Measurements from ENCODE around the gene ZNF784.
A peak's percentile ranks its signal among the peaks of the same experiment; 100 is the strongest.

Gene ZNF784

DNA sequence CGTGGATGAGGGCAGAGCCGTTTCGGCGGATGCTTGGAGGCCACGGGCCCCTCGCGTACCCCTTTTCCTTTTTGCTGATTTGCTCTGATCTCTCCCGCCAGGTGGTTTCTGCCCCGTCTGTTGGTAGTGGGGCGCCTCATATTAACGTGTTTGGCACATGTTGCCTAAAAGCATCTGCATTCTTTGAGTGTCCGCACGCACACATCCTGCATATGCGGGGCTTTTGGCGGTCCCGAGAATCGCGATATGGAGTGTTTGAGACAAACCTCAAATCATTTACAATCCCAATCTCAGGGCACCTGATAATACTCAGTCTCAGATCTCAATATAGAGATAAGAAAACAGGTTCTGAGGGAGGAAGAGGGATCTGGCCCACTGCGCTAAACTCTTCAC is 31.3 kb upstream of the ZNF784 start:
- DNase-seq = no peak

GRCh38 chr19:55654868-55655647 is 30.7 kb upstream of the ZNF784 start, which contains the start of gene U2AF2:
U2AF2 (plus strand) TSS chr19:55655035; CDS start chr19:55655105, 70 bp downstream.
- DNase-seq = peak; percentile 94

DNA sequence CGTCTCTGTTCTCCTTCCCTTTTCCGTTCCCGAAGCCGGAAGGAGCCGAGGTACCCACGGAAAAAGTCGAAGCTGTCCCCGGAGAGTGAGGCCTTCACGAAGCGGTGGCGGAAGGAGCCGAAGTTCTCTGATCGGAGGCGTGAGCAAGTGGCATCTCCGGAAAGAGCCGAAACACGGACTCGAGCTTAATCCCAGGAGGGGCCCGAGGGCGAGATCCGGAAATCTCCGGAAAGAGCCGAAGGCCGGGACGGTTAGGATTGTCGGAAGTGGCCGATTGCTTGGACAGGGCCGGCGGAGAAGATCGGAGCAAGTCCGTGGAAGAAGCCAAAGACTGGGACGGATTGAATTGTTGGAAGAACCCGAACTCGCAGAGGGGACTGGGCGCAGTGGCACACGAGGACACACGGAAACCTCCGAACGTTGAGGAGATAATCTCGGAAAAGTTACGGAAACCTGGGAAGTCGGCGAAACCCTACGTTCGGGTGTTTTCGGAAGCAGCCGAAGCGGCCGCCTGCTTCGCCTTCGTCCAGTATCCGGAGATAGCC is 30.0 kb upstream of the ZNF784 start:
- peak; percentile 99 for DNase-seq

- DNase-seq = peak; percentile 96
Observed at GRCh38 chr19:55653651-55654322, 29.4 kb upstream of the ZNF784 start.

- no peak for DNase-seq
Observed at GRCh38 chr19:55652311-55653128, 28.2 kb upstream of the ZNF784 start.

DNA sequence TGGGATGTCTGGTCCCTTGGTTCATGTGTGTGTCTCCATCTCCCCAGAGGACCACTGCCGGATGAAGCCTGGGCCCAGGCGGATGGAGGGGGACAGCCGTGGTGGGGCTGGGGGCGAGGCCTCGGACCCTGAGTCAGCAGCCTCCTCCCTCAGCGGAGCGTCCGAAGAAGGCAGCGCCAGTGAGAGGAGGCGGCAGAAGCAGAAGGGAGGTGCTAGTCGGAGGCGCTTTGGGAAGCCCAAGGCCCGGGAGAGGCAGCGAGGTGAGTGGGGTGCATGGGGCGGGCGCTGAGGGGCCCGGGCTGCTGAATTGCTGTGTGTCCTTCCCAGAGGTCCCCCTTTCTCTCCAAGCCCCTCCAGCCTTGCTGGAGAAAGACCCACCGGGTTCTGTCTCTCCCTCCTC is 26.9 kb upstream of the ZNF784 start:
- DNase-seq = no peak

DNA sequence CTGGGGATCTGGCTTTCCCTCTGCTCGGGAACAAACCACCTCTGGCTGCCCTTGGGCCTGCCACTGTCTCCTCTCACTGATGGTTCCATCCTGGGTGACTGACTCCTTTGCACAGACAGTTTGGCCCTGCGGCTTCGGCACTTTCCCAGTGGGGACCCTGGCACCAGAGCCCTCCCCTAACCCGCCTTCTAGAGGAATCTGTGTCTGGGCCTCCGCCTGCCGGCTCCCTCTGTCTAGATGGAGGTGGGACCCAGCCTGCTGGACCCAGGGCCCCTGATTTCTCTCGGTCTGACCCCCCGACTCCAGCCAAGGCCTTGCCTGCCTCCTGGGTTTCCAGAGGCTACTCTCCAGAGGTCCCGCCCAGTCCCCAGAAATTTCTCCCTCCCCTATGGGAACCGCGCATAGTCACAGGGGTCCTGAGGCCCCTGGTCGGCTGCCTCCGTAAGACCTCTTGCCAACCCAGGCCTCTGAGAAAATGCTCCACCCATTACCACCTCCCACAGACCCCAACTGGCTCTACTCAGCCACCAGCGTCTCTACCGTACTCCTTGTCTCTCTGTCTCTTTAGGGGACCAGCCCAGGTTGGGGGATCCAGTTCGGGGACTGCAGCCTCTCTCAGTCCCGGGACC is 26.4 kb upstream of the ZNF784 start:
- DNase-seq = no peak

- DNase-seq = no peak
Observed at GRCh38 chr19:55650126-55650557, 25.8 kb upstream of the ZNF784 start.

- no peak for DNase-seq
Observed at GRCh38 chr19:55649268-55650125, 25.1 kb upstream of the ZNF784 start.

DNA sequence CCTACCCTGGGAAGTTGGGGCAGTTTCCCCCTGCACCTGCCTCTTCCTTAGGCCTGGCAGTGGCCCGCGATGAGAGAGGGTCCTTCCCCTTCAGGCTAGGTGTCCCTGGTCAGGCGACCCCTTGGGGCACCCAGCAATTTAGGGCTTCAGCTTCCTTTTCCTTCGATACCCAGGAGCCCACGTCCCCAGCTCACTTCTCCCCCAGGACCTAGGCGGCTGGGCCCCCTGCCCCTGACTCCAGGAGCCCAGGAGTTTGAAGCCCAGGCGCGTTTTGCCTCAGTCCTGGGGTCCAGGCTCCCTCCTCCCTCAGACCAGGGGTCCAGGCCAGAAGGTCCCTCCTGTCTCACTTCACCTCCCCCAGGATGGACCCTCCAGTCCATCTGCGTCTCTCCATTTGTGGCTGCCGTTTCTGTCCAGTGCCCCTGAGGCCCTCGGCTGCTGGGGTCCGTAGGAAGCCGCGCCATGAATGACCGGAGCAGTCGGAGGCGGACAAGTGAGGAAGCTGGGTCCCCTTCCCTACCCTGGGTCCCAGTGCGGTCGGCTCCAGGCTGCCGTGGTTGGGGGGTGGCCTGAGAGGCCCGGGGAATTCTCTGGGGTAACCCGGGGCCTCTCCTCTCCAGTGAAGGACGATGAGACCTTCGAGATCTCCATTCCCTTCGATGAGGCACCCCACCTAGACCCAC is 24.4 kb upstream of the ZNF784 start:
- DNase-seq = no peak

GRCh38 chr19:55647732-55648584 is 23.6 kb upstream of the ZNF784 start, which contains the start of gene CCDC106:
CCDC106 (plus strand) TSS chr19:55648212; CDS start chr19:55649047, 835 bp downstream.
- peak; percentile 16 for DNase-seq

DNA sequence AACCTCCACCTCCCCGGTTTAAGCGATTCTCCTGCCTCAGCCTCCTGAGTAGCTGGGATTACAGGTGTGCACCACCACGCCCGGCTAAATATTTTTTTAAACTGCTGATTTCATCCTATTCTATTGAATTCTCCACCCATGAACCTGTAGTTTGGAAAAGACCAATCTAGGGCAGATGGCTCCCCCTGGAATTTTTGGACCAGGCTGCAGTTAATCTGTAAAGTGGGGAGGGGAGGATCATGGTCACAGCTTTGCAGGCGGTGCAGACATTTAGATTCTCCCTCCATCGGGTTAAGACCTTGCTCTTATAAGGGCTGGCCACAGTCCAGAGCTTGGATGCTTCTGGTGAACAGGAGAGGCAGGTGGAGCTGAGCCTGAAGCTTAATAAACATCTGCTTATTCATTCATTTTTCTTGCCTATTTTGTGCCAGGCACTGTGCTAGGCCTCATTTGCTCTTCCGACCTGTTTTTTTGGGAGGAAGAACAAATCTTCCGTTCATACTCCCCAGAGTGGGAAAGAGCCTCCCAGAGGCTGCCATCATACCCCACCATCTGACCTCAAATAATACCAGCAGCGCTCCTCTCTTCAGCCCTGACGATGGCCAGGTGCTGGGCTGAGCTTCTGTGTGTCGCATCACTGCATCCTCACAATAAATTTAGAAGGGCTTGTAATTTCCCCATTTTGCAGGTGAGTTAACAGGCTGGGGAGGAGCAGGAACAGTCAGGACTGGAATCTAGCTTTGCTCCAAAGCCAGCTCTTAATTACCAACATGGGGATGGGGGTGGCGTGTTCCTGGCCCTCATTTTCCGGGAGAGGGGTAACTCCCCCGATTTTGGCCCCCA is 22.7 kb upstream of the ZNF784 start:
- no peak for DNase-seq

DNA sequence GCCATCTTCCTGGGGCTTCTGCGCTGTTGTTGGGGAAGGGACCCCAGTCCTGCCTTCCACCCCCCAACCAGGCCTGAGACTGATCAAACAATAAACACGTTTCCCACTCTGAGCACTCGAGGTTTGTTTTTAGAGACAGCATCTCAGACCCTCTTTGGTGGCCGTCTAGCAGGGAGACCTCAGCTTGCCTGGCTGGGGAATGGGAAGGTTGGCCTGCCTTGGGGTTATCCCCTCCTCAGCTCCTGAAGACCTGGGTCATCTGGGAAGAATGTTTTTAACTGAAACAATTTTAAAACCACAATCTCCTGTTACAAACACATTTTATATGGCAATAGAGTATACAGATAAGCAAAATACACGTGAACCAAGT is 21.1 kb upstream of the ZNF784 start:
- DNase-seq = no peak

DNA sequence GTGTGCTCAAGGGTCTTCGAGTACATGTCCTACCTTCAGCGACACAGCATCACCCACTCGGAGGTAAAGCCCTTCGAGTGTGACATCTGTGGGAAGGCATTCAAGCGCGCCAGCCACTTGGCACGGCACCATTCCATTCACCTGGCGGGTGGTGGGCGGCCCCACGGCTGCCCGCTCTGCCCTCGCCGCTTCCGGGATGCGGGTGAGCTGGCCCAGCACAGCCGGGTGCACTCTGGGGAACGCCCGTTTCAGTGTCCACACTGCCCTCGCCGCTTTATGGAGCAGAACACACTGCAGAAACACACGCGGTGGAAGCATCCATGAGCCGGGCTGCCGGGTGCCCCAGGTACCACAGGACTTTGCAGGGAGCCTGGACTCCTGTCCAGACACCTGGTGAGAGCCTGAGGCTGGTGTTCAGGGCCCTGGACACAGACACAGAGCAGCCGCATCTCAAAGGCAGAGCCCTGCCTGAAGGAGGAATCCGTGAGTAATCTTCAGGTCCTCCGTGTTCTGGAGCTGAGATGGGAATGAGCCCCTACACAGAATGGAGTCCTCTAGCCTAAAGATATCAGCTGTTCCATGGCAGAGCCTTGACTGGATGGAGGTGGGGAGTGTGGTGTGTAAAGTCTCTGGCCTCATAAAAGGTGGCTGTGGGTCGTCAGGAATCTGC is 20.6 kb upstream of the ZNF784 start:
- DNase-seq = no peak

GRCh38 chr19:55644191-55644833 is 19.9 kb upstream of the ZNF784 start:
- no peak for DNase-seq

- no peak for DNase-seq
Observed at GRCh38 chr19:55643887-55644176, 19.5 kb upstream of the ZNF784 start.

DNA sequence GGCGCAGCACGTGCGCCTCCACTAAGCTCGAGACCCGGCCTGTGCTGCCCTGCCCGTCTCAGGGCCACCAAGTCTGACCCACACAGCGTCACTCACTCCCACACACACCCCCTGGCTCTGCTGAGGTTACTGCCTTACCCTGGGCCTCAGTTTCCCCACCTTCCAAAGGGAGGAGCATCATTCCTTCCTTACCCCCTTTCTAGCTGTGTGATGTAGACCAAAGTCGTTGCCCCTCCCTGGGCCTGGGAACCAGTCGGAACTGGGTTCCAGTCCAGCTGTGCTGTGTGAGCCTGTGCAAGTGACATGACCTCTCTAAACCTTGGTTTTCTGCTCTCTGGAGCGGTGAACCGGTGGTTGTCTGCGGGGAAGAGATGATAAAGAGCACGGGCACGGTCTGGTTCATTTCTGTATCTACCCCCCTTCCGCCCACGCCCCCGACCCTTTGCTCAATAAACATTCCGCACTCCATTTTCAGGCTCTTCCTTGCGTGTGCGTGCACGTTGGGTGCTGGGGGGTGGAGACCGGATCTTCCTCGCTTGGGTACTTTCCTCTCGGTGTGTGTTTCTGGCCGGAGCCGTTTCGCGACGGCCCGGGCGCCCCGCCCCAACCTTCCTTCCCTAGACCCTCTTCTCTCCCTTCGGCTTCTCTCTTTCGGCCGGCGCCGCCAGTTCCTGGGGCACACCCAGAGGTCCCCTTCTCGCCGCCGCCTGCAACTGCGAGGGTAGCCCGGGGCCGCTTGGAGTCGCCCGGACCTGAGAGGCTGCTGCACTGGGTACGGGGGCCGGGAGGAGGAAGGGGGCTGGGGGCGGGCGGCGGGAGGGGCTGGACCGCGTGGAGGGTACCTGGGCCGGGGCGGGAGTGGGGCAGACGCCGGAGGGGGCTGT is 18.9 kb upstream of the ZNF784 start, which contains the start of gene ZNF581:
Gene ZNF581, plus strand, starts transcription at position 647 of the 884 bp plus-strand sequence. CDS start 923 bp downstream, outside the sequence.
- DNase-seq = peak; percentile 73
